NCI-H1092 (cell line): Measurements from ENCODE around the gene MBP.
"Not testable (repeated sequence)": the region's sequence is repeated elsewhere in the genome, so short reads cannot be mapped to it uniquely, and the experiment has no call there.

Experiments
- DNase-seq: peaks from one replicate; lab custom pipeline; 2025; lab: John Stamatoyannopoulos, UW

Gene MBP

GRCh38 chr18:76970770-76971559 lies 161.6 kb downstream of the MBP start:
- no peak for DNase-seq

GRCh38 chr18:76967721-76968472 lies 164.7 kb downstream of the MBP start:
- no peak for DNase-seq

- DNase-seq = not testable (repeated sequence)
Measured at GRCh38 chr18:76967299-76967698, 165.3 kb downstream of the MBP start.

GRCh38 chr18:76965555-76966151 lies 166.9 kb downstream of the MBP start:
- DNase-seq = not testable (repeated sequence)

- DNase-seq = no peak
Measured at GRCh38 chr18:76963936-76964335, 168.6 kb downstream of the MBP start.

GRCh38 chr18:76962851-76963250 lies 169.7 kb downstream of the MBP start:
- DNase-seq = no peak

- DNase-seq = no peak
Measured at GRCh38 chr18:76960528-76961035, 172.0 kb downstream of the MBP start.

- no peak for DNase-seq
Measured at GRCh38 chr18:76959605-76960004, 173.0 kb downstream of the MBP start.

GRCh38 chr18:76958692-76959341 lies 173.8 kb downstream of the MBP start:
- peak; percentile 63 for DNase-seq

- no peak for DNase-seq
Measured at GRCh38 chr18:76957384-76958355, 174.9 kb downstream of the MBP start.

GRCh38 chr18:76956648-76957047 lies 175.9 kb downstream of the MBP start:
- DNase-seq = no peak

- DNase-seq = peak; percentile 9
Measured at GRCh38 chr18:76955524-76956170, 176.9 kb downstream of the MBP start.

GRCh38 chr18:76953583-76954233 lies 178.9 kb downstream of the MBP start:
- DNase-seq = peak; percentile 81

- DNase-seq = no peak
Measured at GRCh38 chr18:76953156-76953555, 179.4 kb downstream of the MBP start.

GRCh38 chr18:76952747-76953146 lies 179.8 kb downstream of the MBP start:
- no peak for DNase-seq

GRCh38 chr18:76951456-76952247 lies 180.9 kb downstream of the MBP start:
- DNase-seq = no peak

- no peak for DNase-seq
Measured at GRCh38 chr18:76948345-76948744, 184.2 kb downstream of the MBP start.

- DNase-seq = not testable (repeated sequence)
Measured at GRCh38 chr18:76944346-76944745, 188.2 kb downstream of the MBP start.
